OCI-LY1 (cell line): ENCODE data around the gene XPO6.

Experiments
- CTCF ChIP-seq: fragments of 200-600 bp; sonication (generic), shearing (Covaris generic); IDR thresholded peaks from 2 replicates; pipeline ENCODE4 v1.5.1; 2017; ENCODE audit warnings: mild to moderate bottlenecking, antibody characterized with exemption, low read length, moderate library complexity, mixed read lengths
- EZH2 ChIP-seq: fragments of 200-600 bp; sonication (generic), shearing (Covaris generic); IDR thresholded peaks from 2 replicates; pipeline ENCODE4 v1.8.0; 2017; ENCODE audit warnings: borderline replicate concordance, mixed run types, mild to moderate bottlenecking, antibody characterized with exemption, low read length, moderate library complexity, mixed read lengths

- TF ChIP-seq CTCF (no peak), EZH2 (no peak)
These were observed 150.2 kb downstream of the XPO6 start for GRCh38 chr16:28061352-28062101.
